ENCODE data around the gene GSTA1.

DNA sequence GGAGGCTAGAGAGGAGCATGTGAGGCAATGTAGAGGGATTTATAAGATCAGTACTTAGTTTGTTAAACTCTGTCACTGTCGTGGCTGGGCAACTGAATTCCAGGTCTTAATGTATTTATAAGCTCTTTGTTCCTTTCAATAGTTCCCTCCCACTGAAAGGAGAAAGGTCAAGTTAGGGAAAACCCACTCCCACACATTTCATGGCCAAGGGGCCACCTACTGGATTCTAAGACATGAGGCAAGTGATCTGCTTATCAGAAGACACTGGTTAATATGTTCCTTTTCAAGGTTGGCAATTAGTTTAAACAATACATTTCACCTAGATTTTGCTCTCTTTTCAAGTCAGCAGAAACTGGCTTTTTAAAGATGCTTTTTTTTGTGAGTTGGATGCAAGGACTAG is 42.4 kb upstream of the GSTA1 start:
- TF ChIP-seq, protein P1, sequence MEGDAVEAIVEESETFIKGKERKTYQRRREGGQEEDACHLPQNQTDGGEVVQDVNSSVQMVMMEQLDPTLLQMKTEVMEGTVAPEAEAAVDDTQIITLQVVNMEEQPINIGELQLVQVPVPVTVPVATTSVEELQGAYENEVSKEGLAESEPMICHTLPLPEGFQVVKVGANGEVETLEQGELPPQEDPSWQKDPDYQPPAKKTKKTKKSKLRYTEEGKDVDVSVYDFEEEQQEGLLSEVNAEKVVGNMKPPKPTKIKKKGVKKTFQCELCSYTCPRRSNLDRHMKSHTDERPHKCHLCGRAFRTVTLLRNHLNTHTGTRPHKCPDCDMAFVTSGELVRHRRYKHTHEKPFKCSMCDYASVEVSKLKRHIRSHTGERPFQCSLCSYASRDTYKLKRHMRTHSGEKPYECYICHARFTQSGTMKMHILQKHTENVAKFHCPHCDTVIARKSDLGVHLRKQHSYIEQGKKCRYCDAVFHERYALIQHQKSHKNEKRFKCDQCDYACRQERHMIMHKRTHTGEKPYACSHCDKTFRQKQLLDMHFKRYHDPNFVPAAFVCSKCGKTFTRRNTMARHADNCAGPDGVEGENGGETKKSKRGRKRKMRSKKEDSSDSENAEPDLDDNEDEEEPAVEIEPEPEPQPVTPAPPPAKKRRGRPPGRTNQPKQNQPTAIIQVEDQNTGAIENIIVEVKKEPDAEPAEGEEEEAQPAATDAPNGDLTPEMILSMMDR (IDR thresholded peaks at IDR 0.05): no peak
- no peak for TF ChIP-seq POLR2A (IDR thresholded peaks at IDR 0.05)
